ENCODE data around the gene AKIRIN1.

- TF ChIP-seq CTCF (conservative IDR thresholded peaks at IDR 0.05; ENCODE audit: low read length), result no peak
- TF ChIP-seq EZH2phosphoT487 (IDR thresholded peaks at IDR 0.05; ENCODE audit: borderline replicate concordance, low read depth, low read length), result no peak
These were observed 15.2 kb downstream of the AKIRIN1 start for GRCh38 chr1:39006287-39006686.
